Panc1 (cell line): ENCODE results near the gene ETV5. TPM values are rescaled to one million over a fixed set of nuclear protein-coding genes. Genes with fewer than 3 reads are reported as not detected.

Source experiments
- ATAC-seq: fragments of 200-7000 bp; cut with Tn5 transposase; 2 replicates; pipeline ENCODE4 v1.9.1; 2020; ENCODE audit warnings: mild to moderate bottlenecking, moderate library complexity
- BruUV-seq: library from RNA; stranded (reverse); fragments of 400-500 nt; replicated peaks from 2 replicates; lab custom pipeline; 2021; lab: Mats Ljungman, UMichigan
- CTCF ChIA-PET: fragments of 300-600 bp; sonication (Branson Sonifier 250); formaldehyde crosslinking; loops from one replicate; lab custom pipeline; 2022; ENCODE audit warnings: antibody characterized with exemption; lab: Charles Lee
- POLR2A ChIA-PET: fragments of 300-600 bp; sonication (Branson Sonifier 250); formaldehyde crosslinking; loops from one replicate; lab custom pipeline; 2022; ENCODE audit warnings: antibody characterized with exemption; lab: Charles Lee
- DNase-seq: peaks from one replicate; pipeline ENCODE4 v3.0.0-alpha.2; 2010; ENCODE audit warnings: low read depth, low spot score
- H3K27ac ChIP-seq: 2 replicates; pipeline ENCODE4 v1.5.1; 2011; ENCODE audit warnings: mild to moderate bottlenecking, low read length, inconsistent platforms
- H3K27me3 ChIP-seq: fragments of 200-500 bp; sonication (Bioruptor generic); 2 replicates; pipeline ENCODE4 v1.6.0; 2014; ENCODE audit warnings: low read length, inconsistent platforms; ENCODE audit not compliant: control insufficient read depth, insufficient read depth
- H3K36me3 ChIP-seq: fragments of 200-500 bp; sonication (Bioruptor generic); 2 replicates; pipeline ENCODE4 v1.5.1; 2014; ENCODE audit warnings: inconsistent platforms, mild to moderate bottlenecking, low read length, moderate library complexity; ENCODE audit not compliant: control insufficient read depth, insufficient read depth
- H3K4me1 ChIP-seq: 2 replicates; pipeline ENCODE4 v1.5.1; 2011; ENCODE audit warnings: inconsistent platforms, mild to moderate bottlenecking, low read length, moderate library complexity; ENCODE audit not compliant: control insufficient read depth, insufficient read depth
- H3K4me3 ChIP-seq, 2 experiments: 2 replicates each; pipeline ENCODE4 v1.5.1; 2011 to 2012; ENCODE audit warnings: low read depth in 2 of 2, low read length in 2 of 2, mild to moderate bottlenecking in 2 of 2, inconsistent platforms in 1 of 2, moderate library complexity in 1 of 2
- H3K9me3 ChIP-seq: fragments of 200-500 bp; sonication (Bioruptor generic); 2 replicates; pipeline ENCODE4 v1.5.1; 2014; ENCODE audit warnings: low read depth, mild to moderate bottlenecking, inconsistent platforms, low read length, moderate library complexity; ENCODE audit not compliant: control insufficient read depth, insufficient read depth
- CTCF ChIP-seq: fragments of 450-650 bp; IDR thresholded peaks from 2 replicates; pipeline ENCODE4 v1.5.1; 2017; ENCODE audit warnings: mild to moderate bottlenecking
- POLR2AphosphoS5 ChIP-seq: IDR thresholded peaks from 2 replicates; pipeline ENCODE4 v1.6.1; 2012; ENCODE audit warnings: mild to moderate bottlenecking, low read depth, low read length, moderate library complexity
- SIN3A ChIP-seq: IDR thresholded peaks from 2 replicates; pipeline ENCODE4 v1.6.1; 2012; ENCODE audit warnings: low read depth, mild to moderate bottlenecking, low read length, moderate library complexity, borderline replicate concordance; ENCODE audit not compliant: insufficient read depth
- TCF7L2 ChIP-seq: IDR thresholded peaks from 2 replicates; pipeline ENCODE4 v1.6.1; 2011; ENCODE audit warnings: mild to moderate bottlenecking, low read depth, low read length, inconsistent platforms
- in situ Hi-C: cut with HindIII; loops from 2 replicates; pipeline ENCODE4 v1.10.0; 2016; ENCODE audit warnings: low sequenced_read_pairs, low pct_unique_long_range_greater_than_20kb
- intact Hi-C: fragments of 100-400 bp; cut with micrococcal nuclease; formaldehyde crosslinking; loops from one replicate; pipeline ENCODE4 v1.10.0; 2022; ENCODE audit not compliant: unreplicated experiment
- total RNA-seq: library from RNA; stranded (reverse); gene quantifications from one replicate; pipeline ENCODE4 v1.2.1, GENCODE V29; 2021; ENCODE audit not compliant: unreplicated experiment
- TF ChIP-seq, protein P1 (sequence below), 2 experiments: IDR thresholded peaks; 2 replicates each; pipeline ENCODE4 v1.6.1; 2011 to 2012; ENCODE audit warnings: low read depth in 2 of 2, control low read depth in 1 of 2, low read length in 1 of 2, mild to moderate bottlenecking in 1 of 2, moderate library complexity in 1 of 2; ENCODE audit not compliant: insufficient read depth in 1 of 2

The ETV5 gene
- total RNA-seq, 1 experiment from 2014 or later, result 79.3 TPM

DNA sequence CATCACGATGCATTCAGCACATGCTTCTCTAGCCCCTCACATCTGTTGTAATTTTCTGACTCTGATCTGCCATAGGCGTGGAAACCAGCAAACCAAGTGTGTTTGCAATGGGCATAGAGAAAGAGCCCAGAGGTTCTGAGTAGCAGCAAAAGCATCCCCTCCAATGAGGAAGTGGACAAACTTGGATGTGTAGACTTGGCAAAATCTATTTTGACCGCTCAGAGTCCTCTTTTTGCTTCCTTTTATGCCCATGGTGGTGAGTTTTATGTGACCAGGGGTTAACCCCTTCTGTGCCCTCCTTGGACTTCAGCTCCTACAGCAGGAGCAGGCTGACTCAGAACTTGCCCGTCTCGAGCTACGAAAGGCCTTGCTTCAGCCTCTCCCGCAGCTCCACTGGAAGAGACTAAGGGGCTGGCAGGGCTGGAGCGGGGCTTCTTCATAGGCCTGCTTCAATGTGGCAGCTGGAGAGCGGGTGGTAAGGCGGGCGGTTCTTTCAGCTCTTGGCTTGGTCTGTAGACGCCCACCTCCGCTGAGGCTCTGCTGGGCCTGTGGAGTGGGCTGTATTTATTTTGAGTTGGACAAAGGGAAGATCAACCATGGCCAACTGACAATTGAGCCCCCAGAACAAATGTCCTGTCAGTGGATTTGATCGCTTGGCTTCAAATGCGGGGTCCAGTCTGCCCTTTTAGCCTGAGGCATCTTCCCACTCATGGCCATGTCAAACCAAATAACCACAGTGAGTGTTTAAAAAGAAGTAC lies 6.5 kb upstream of the ETV5 start:
- Histone ChIP-seq H3K4me3 (no peak overlapping the region), H3K36me3 (no peaks in the 10 kb centered on the region), H3K27ac (no peak overlapping the region), H3K27me3 (peaks cover 19% of the 10 kb centered on the region), H3K9me3 (no peaks in the 10 kb centered on the region), H3K4me1 (no peaks in the 10 kb centered on the region)
- DNase-seq (no peak), ATAC-seq (no peak)
- CTCF ChIA-PET, result no interaction called here
- intact Hi-C loops, result no loop called here
- POLR2A ChIA-PET, result no interaction called here
- in situ Hi-C loops, result no loop called here
- TF ChIP-seq CTCF (no peak), POLR2AphosphoS5 (no peak), TCF7L2 (no peak), SIN3A (no peak)
- TF ChIP-seq, protein P1, sequence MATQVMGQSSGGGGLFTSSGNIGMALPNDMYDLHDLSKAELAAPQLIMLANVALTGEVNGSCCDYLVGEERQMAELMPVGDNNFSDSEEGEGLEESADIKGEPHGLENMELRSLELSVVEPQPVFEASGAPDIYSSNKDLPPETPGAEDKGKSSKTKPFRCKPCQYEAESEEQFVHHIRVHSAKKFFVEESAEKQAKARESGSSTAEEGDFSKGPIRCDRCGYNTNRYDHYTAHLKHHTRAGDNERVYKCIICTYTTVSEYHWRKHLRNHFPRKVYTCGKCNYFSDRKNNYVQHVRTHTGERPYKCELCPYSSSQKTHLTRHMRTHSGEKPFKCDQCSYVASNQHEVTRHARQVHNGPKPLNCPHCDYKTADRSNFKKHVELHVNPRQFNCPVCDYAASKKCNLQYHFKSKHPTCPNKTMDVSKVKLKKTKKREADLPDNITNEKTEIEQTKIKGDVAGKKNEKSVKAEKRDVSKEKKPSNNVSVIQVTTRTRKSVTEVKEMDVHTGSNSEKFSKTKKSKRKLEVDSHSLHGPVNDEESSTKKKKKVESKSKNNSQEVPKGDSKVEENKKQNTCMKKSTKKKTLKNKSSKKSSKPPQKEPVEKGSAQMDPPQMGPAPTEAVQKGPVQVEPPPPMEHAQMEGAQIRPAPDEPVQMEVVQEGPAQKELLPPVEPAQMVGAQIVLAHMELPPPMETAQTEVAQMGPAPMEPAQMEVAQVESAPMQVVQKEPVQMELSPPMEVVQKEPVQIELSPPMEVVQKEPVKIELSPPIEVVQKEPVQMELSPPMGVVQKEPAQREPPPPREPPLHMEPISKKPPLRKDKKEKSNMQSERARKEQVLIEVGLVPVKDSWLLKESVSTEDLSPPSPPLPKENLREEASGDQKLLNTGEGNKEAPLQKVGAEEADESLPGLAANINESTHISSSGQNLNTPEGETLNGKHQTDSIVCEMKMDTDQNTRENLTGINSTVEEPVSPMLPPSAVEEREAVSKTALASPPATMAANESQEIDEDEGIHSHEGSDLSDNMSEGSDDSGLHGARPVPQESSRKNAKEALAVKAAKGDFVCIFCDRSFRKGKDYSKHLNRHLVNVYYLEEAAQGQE (IDR thresholded peaks at IDR 0.05; ENCODE audit: insufficient read depth in 1 of 2, low read depth in 2 of 2, low read length in 1 of 2), result no peak
- no TSS peak for BruUV-seq

DNA sequence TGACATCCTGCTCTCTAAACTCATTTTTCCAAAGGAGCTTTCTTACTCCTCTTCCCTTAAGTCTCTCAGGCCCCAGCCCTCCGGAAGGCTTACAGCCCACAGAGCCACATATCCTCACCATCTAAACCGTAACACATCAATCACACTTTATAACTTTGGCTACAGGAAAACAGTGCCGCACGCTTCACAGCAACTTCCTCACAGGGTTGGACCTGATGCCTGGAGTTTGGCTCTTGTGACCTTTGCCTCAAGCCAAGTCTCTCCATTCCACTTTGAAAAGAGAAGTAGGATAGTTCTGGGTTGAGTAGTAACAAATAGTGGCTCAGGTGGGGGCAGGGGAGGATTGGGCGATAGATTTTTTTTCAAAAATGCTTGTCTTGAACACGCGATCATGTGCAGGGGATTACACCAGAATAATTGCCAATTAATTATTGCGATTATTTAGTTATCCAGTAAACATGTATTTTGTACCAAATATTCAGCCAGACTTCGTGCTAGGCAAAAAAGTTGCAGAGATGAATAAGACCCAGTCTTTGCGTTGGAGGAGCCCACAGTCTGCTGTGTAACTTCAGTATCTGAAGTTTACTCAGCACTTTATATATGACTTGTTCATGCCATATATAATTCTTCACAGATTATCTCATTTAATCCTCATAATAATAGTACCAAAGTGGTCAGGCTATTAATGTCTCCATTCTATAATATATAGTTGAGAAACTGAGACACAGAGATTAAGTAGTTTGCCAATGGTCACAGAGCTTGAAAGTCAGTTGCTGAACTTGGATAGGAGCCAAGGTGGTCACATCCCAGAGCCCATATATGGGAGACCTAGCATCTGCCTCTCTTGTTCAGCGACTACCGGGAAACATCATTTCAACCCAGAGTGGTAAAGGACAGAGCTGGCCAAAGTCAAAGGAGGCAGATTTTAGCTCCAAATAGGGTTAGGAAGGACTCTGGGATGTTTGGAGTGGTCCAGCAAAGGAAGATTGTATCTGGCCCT lies 2.4 kb upstream of the ETV5 start:
- Histone ChIP-seq H3K9me3 (no peaks in the 10 kb centered on the region), H3K27me3 (0 out of 2 replicates have a peak, but pooled peaks cover 2% of the 10 kb centered on the region), H3K4me1 (peaks cover 14% of the 10 kb centered on the region), H3K4me3 (no peak overlapping the region), H3K36me3 (no peaks in the 10 kb centered on the region), H3K27ac (no peak overlapping the region)
- intact Hi-C loops, result no loop called here
- CTCF ChIA-PET, result no interaction called here
- POLR2A ChIA-PET, result no interaction called here
- DNase-seq (no peak), ATAC-seq (no peak)
- BruUV-seq, result no TSS peak
- in situ Hi-C loops, result no loop called here
- TF ChIP-seq TCF7L2, result no peak
- TF ChIP-seq POLR2AphosphoS5, result no peak
- TF ChIP-seq CTCF, result no peak
- TF ChIP-seq SIN3A, result no peak
- TF ChIP-seq, protein P1 (IDR thresholded peaks at IDR 0.05; ENCODE audit: insufficient read depth in 1 of 2, low read depth in 2 of 2, low read length in 1 of 2), result no peak
